Endothelial cell of hepatic sinusoid (primary cell): Measurements from ENCODE around the gene SLC15A3.

ENCODE experiments used
- in situ Hi-C: cut with HindIII; loops from 2 replicates; pipeline ENCODE4 v1.10.0; 2017; ENCODE audit warnings: low sequenced_read_pairs

The SLC15A3 gene

DNA sequence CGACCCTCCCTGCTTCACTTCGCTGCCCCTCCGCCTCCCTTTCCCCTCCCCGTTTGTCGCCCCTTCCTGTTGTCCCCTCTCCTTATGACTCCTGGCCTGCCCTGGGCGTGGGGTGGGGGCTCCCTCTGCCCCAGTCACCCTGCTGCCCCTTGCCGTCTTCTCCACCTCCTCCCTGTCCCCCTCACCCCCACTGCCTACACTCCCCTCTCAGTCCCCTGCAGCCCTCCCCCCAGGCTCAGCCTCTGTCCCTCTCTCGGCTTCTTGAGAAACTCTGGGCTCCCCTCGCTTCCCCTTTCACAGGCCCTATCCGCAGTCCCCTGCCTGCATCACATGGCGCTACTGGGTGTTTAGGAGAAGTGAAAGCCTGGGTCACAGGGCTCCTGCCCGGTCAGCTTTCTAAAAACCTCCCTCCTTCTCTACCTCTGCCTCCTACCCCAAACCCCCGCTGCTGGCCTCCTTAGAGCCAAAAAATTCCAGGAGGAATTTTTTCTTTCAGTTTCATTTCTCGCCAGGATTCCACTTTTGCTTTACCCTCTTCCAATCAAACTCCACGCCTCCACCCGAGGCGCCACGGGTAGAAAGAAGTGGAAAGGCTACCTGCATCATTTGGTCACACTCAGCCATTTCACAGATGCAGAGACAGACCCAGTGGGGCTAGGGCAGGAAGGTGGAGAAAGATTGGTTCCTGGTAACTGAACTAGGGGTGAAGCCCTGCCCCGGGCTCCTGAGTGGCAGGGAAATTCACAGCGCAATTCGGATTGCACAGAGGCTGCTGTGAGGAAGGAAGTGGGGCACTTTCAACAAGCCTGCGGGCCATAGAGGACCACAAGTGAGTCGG, at the start of gene SLC15A3:
TSS of gene SLC15A3 (minus strand) at position 273 of the 838 bp plus-strand sequence. CDS start 625 bp downstream, outside the sequence.
- in situ Hi-C loops: no loop called here

DNA sequence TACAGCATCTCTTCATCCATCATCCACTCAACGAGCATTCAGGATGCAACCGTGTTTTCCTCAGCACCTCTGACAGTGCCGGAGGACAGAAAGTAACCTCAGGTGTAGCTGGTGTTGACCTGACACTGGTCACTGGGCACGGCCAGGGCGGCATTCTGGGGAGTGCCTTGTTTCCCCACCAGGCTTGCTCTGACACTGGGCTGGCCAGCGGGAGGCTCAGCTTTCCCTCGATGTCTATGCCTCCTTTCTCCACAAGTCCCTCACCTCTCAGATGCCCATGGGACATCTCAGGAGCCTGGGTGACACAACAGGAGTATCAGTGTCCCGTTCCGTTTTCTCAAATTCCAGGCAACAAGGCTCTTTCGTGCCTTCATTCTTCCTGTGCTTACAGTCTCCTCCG, 48.5 kb upstream of the SLC15A3 start:
- in situ Hi-C loops: no loop called here

DNA sequence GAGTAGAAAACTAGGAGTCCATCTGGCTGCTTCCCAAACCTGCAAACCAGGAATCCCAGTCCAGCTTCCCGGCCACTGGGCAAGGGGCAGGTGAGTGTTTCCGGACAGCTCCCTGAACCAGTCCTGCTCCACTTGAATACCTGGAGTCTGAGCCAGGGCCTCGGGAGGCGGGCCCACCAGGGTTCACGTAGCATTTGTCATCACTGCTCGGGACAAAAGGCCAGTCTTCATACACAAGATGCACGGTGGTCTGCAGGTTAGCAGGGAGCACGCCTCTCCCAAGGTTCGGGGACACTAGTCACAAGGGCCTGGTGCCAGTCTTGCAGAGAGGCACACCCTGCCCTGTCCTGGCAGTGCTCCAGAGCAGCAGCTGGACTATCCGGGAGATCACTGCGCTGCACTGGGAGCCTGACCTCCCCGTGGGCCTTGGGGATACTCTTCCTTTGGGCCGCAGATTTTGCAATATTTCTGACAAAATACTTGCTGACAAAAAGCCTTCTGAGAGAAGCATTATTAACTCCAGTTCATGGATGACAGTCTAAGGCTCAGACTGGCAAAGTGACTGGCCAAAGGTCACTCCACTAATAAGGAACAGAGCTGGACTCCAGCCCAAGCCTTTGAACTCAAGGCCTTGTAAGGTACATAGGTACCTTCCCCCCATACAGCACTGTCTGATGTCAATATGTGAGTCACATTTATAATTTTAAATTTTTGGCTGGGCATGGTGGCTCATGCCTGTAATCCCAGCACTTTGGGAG, 44.6 kb upstream of the SLC15A3 start:
- in situ Hi-C loops: no loop called here

DNA sequence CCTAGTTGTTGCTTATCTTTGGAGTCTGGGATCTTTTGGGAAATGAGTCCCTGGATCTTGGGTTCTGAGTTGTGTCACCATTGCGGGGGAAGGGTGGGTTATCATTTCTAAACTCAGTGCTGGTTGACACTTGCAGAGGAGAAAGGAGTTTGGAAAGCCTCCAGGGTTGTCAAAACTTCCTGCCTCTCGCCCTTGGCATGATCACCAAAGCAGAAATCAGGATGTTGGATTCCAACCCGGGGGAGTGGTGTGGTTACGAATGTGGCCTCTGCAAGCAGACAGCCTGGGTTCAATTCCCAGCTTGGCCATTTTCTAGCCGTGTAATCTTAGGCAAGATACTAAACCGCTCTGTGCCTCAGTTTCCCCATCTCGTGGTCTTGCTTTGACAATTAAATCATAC, 43.8 kb upstream of the SLC15A3 start:
- in situ Hi-C loops: no loop called here

- in situ Hi-C loops: no loop called here
Measured at GRCh38 chr11:60994541-60995080, 42.6 kb upstream of the SLC15A3 start.

DNA sequence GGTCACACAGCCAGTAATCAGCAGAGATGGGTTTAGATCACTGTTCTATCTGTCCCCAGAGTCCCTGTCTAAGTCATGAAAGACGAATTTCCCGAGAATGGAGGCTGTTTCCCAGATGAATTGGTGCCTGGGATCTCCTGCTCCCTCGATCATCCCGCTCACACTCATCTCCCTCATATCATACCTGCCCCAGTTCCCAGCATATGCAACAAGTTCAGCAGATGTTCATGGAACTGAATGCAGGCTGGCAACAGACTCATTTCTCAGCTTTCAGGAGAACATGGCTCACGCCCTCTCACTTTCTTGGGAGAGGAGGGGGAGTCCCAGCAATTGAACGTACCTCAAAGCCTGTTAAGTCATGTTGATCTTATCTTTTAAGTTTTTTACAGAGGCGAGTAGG, 41.6 kb upstream of the SLC15A3 start:
- in situ Hi-C loops: no loop called here

- in situ Hi-C loops: no loop called here
Measured at GRCh38 chr11:60992842-60993409, 41.0 kb upstream of the SLC15A3 start.

- in situ Hi-C loops: no loop called here
Measured at GRCh38 chr11:60991457-60991856, 39.5 kb upstream of the SLC15A3 start.

DNA sequence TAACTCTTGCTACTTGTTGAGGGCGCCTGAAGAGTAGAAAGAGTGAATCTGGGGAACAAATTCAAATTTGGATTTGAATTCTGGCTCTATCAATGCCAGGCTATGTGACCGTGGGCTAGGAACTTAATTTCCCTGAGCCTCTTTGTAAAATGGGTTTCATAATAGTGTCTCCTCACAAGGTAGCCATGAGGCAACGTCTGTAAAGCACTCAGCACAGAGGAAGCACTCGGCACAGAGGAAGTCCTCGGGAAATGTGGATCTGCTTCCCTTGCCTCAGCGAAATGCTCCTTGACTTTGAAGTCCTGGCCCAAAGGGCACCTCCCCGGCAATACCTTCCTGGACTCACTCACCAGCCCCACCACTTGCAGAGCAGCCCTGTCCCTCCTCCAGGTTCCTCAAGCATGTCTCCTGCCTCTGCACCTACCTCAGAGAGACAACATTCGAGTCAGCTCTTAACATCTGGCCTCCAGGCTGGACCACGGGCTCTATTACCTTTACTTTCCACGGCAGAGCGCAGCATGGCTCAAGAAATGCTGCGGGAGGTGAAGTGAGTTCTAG, 37.2 kb upstream of the SLC15A3 start:
- in situ Hi-C loops: no loop called here

GRCh38 chr11:60988658-60989057, 36.7 kb upstream of the SLC15A3 start:
- in situ Hi-C loops: no loop called here

DNA sequence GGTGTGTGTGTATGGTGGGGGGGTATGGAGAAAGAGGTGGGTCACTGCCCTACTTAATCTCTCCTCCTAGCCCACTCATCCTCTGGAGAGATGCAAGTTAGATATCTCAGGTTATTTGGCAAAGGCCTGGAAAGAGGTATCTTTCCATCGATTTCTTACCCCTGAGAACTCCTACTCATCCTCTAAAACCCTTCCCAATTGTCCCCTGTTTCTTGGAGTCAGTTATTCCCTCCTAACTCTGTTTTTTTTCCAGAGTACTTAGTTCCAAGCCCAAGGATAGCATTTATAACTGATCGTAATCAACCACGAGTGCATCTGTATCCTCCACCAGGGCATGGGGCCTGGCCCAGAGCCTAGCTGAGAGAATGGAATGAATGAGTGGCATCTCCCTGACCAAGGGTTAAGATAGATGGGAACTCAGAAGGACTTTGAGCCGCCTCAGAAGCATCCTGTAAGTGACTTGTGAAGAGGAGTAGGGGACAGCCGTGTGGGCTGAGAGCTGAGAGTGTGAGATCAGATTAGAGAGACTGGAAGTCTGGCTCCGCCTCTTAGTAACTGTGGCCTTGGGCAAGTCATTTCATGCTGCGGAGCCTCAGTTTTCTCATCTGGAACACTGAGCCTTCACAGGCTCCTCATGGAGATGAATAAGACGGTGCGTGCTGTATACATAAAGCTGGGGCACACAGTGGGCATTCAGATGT, 35.8 kb upstream of the SLC15A3 start:
- in situ Hi-C loops: no loop called here

DNA sequence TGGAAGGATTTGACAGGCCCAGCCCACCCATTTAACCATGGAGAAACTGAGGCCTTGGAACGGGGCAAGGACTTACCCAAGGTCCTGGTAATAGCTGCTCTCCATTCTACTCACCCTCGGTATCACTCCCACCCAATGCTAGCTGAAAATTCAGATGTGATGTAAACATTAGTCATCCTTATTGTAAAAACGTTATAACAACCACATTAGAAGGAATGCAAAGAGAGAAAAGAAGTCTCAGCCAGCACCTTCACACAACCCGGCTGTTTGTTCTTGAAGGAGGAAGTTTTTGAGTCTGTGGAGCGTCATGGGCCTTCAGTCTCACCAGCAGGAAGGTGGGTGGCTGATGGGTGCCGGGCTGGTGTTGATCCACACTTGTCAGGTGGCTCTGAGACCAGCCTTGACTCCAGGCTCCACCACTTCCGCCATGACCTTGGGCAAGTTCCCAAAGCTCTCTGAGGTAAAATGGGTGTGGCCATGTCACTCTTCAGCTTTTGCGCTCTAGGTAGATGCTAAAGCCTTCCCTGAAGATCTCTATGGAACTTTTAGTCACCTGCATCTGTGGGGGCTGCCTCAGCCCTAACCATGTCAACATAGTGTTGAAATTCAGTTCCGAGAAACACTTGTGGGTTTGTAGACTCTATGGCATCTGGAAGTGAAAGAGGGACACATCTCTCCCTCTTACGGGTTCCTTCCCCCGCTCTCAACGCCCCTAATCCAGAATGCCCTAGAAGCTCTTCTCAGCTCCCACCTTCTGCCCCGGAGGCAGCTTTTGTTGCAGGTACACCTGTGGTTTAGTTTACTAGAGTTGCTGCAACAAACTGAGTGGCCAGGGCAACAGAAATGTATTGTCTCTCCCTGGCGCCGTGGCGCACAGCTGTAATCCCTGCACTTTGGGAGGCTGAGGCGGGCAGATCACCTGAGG, 34.3 kb upstream of the SLC15A3 start:
- in situ Hi-C loops: no loop called here

GRCh38 chr11:60985501-60985900, 33.5 kb upstream of the SLC15A3 start:
- in situ Hi-C loops: no loop called here

DNA sequence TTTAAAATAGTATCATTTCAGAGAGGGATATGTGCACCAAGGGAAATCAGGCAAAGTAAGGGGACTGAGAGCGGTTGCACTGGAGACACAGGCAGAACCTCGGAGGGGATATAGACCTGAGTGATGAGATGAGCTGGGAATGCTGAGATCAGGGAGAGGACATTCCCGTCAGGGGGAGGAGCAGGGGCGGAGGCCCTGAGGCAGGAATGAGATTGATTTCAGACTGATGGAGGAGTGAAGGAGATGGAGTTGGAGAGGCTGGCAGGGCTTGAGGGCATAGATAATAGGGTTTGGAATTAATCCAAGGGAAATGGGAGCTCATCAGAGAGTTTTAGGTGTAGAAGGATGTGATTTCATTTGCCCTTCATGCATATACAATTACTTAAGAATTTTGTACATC, 32.7 kb upstream of the SLC15A3 start:
- in situ Hi-C loops: loop anchor here (5.0 kb wide), 1 partner anchor 93 kb away; no protein-coding TSS in a partner anchor

GRCh38 chr11:60984149-60984548, 32.2 kb upstream of the SLC15A3 start:
- in situ Hi-C loops: loop anchor here (5.0 kb wide), 1 partner anchor 93 kb away; no protein-coding TSS in a partner anchor

GRCh38 chr11:60982184-60982583, 30.2 kb upstream of the SLC15A3 start:
- in situ Hi-C loops: loop anchor here (5.0 kb wide), 1 partner anchor 95 kb away; no protein-coding TSS in a partner anchor

GRCh38 chr11:60981515-60981914, 29.5 kb upstream of the SLC15A3 start:
- in situ Hi-C loops: loop anchor here (5.0 kb wide), 1 partner anchor 96 kb away; no protein-coding TSS in a partner anchor

- in situ Hi-C loops: no loop called here
Measured at GRCh38 chr11:60978546-60979380, 26.8 kb upstream of the SLC15A3 start.
